ENCODE data around the gene AP3S1. TPM values are rescaled to one million over a fixed set of nuclear protein-coding genes. Genes with fewer than 3 reads are reported as not detected.
A peak's percentile ranks its signal among the peaks of the same experiment; 100 is the strongest.

Gene AP3S1
- polyA plus RNA-seq, 2 of the 4 experiments (the other 2 are of a cell fraction), result 75.7 to 103 TPM

DNA sequence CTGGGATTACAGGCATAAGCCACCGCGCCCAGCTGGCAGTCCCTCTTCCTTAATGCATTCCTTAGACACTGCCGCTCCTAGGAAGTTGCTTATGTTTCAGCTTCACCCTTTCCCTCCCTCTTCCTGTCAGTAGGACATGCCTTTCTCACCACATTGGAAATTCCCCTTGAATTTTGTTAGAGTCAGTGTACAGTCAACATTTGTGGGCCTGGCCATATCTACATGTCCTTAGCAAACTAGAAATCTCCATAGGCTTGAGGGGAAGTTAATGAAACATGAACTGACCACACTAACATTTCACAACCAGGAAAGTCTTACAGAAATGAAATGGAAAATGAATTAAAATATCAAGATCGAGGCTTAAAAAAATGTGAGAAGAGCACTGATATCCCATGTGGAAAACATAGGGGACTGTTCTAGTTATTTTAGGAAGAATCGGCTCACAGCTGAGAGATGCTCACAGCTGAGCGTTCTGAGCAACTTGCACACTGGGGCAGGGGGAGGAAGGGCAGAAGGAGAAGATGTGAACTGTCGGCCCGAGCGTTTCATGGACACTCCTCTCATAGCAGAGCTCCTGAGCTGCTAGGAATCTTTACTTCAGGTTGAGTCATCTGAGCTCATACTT lies 99.4 kb downstream of the AP3S1 start:
- FAIRE-seq (no peak), ATAC-seq (peak; percentile 39 to 83; a peak in 3 of 6 replicates), DNase-seq (ENCODE audit: low read depth in 1 of 2, low spot score in 1 of 2) (peak; percentile 10 to 65)
- Histone ChIP-seq H3K27ac (no peak overlapping the region), H3K9me3 (no peaks in the 10 kb centered on the region), H3K4me2 (no peak overlapping the region), H3K4me3 (no peak overlapping the region), H3K4me1 (no peaks in the 10 kb centered on the region)
- TF ChIP-seq CHD4 (IDR thresholded peaks at IDR 0.05; ENCODE audit: borderline replicate concordance) (no peak), HEYL (CRISPR knock-in tag; IDR thresholded peaks at IDR 0.05) (no peak), NFE2L2 (conservative IDR thresholded peaks at IDR 0.05; ENCODE audit: low read length) (no peak), FOXS1 (CRISPR knock-in tag; IDR thresholded peaks at IDR 0.05) (no peak), RCOR1 (IDR thresholded peaks at IDR 0.05; ENCODE audit: low read depth, low read length) (no peak), NPAS2 (CRISPR knock-in tag; IDR thresholded peaks at IDR 0.05; ENCODE audit: borderline replicate concordance) (no peak), MAFK (IDR thresholded peaks at IDR 0.05; ENCODE audit: partially characterized antibody) (no peak), MYC (IDR thresholded peaks at IDR 0.05; ENCODE audit: borderline replicate concordance, low read length) (no peak), EHF (CRISPR knock-in tag; IDR thresholded peaks at IDR 0.05) (no peak), HOXB13 (CRISPR knock-in tag; IDR thresholded peaks at IDR 0.05; ENCODE audit: low read depth) (no peak), MAZ (IDR thresholded peaks at IDR 0.05; ENCODE audit: borderline replicate concordance, low read depth, low read length) (no peak), RNF2 (IDR thresholded peaks at IDR 0.05; ENCODE audit: borderline replicate concordance, low read depth) (no peak)
- TF ChIP-seq, protein P1, sequence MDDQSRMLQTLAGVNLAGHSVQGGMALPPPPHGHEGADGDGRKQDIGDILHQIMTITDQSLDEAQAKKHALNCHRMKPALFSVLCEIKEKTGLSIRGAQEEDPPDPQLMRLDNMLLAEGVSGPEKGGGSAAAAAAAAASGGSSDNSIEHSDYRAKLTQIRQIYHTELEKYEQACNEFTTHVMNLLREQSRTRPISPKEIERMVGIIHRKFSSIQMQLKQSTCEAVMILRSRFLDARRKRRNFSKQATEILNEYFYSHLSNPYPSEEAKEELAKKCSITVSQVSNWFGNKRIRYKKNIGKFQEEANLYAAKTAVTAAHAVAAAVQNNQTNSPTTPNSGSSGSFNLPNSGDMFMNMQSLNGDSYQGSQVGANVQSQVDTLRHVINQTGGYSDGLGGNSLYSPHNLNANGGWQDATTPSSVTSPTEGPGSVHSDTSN (IDR thresholded peaks at IDR 0.05), result no peak
- TF ChIP-seq, protein P2, sequence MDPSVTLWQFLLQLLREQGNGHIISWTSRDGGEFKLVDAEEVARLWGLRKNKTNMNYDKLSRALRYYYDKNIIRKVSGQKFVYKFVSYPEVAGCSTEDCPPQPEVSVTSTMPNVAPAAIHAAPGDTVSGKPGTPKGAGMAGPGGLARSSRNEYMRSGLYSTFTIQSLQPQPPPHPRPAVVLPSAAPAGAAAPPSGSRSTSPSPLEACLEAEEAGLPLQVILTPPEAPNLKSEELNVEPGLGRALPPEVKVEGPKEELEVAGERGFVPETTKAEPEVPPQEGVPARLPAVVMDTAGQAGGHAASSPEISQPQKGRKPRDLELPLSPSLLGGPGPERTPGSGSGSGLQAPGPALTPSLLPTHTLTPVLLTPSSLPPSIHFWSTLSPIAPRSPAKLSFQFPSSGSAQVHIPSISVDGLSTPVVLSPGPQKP (IDR thresholded peaks at IDR 0.05; ENCODE audit: low read depth, low read length), result no peak
- TF ChIP-seq, protein P3, sequence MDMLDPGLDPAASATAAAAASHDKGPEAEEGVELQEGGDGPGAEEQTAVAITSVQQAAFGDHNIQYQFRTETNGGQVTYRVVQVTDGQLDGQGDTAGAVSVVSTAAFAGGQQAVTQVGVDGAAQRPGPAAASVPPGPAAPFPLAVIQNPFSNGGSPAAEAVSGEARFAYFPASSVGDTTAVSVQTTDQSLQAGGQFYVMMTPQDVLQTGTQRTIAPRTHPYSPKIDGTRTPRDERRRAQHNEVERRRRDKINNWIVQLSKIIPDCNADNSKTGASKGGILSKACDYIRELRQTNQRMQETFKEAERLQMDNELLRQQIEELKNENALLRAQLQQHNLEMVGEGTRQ (IDR thresholded peaks at IDR 0.05), result no peak
- TF ChIP-seq, protein P4, sequence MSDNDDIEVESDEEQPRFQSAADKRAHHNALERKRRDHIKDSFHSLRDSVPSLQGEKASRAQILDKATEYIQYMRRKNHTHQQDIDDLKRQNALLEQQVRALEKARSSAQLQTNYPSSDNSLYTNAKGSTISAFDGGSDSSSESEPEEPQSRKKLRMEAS (IDR thresholded peaks at IDR 0.05), result no peak
- ChIA-PET POLR2A (no interaction called here), CTCF (interaction anchor here (0.6 to 1.1 kb wide), 2 partner anchors 73 to 306 kb away, joined by 3 to 4 read pairs; no protein-coding TSS in a partner anchor)
- 58% methylated on average over 9 of the region's 9 CpGs for WGBS (ENCODE audit: missing lambda C conversion rate)

DNA sequence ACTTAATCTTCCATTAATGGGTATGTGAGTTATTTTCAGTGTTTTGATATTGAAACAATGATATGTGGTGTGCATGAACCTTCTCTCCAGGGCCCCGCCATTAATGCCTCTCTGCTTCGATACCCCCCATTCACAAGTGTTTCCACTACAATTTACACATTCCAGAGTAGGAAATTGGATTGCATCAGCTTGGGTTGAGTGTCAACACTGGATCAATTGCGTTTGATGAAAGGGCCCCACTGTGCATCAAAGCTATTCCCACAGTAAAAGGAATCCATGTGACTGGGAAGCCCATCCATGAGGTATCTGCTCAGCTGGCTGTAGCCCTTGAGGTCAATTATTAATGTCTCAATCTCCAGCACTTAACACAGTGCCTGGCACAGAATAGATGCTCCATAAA lies 102.8 kb downstream of the AP3S1 start:
- 65% methylated on average over 3 of the region's 3 CpGs for WGBS (ENCODE audit: missing lambda C conversion rate)
- ChIA-PET POLR2A (no interaction called here), CTCF (interaction anchor here (1.7 kb wide), 1 partner anchor 13 kb away, joined by 4 read pairs; no protein-coding TSS in a partner anchor)
- ATAC-seq (no peak), DNase-seq (ENCODE audit: low read depth in 1 of 2, low spot score in 1 of 2) (no peak), FAIRE-seq (no peak)
- no peak overlapping the region for H3K27ac ChIP-seq
- no peak overlapping the region for H3K4me3 ChIP-seq
- no peaks in the 10 kb centered on the region for H3K9me3 ChIP-seq
- TF ChIP-seq RAD21 (conservative IDR thresholded peaks at IDR 0.05 in 1 of 2, IDR thresholded peaks at IDR 0.05 in 1 of 2) (no peak), MYC (IDR thresholded peaks at IDR 0.05; ENCODE audit: borderline replicate concordance, low read length) (no peak), RCOR1 (IDR thresholded peaks at IDR 0.05; ENCODE audit: low read depth, low read length) (no peak), ZSCAN20 (CRISPR knock-in tag; IDR thresholded peaks at IDR 0.05) (no peak), CEBPB (IDR thresholded peaks at IDR 0.05) (no peak), FOSB (CRISPR knock-in tag; IDR thresholded peaks at IDR 0.05) (no peak), KDM1A (IDR thresholded peaks at IDR 0.05; ENCODE audit: low read depth) (no peak), ZFP36 (IDR thresholded peaks at IDR 0.05; ENCODE audit: borderline replicate concordance, partially characterized antibody) (no peak), NFE2L2 (conservative IDR thresholded peaks at IDR 0.05; ENCODE audit: low read length) (no peak), PHF8 (IDR thresholded peaks at IDR 0.05; ENCODE audit: borderline replicate concordance, low read depth) (no peak), CBX2 (IDR thresholded peaks at IDR 0.05; ENCODE audit: borderline replicate concordance, low read depth) (no peak), EHF (CRISPR knock-in tag; IDR thresholded peaks at IDR 0.05) (no peak), SMC3 (IDR thresholded peaks at IDR 0.05) (no peak), CBX8 (IDR thresholded peaks at IDR 0.05) (no peak)
- TF ChIP-seq, protein P5, sequence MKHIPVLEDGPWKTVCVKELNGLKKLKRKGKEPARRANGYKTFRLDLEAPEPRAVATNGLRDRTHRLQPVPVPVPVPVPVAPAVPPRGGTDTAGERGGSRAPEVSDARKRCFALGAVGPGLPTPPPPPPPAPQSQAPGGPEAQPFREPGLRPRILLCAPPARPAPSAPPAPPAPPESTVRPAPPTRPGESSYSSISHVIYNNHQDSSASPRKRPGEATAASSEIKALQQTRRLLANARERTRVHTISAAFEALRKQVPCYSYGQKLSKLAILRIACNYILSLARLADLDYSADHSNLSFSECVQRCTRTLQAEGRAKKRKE (CRISPR knock-in tag; IDR thresholded peaks at IDR 0.05; ENCODE audit: low read depth), result no peak
- TF ChIP-seq, protein P2 (IDR thresholded peaks at IDR 0.05; ENCODE audit: low read depth, low read length), result no peak
- TF ChIP-seq, protein P6, sequence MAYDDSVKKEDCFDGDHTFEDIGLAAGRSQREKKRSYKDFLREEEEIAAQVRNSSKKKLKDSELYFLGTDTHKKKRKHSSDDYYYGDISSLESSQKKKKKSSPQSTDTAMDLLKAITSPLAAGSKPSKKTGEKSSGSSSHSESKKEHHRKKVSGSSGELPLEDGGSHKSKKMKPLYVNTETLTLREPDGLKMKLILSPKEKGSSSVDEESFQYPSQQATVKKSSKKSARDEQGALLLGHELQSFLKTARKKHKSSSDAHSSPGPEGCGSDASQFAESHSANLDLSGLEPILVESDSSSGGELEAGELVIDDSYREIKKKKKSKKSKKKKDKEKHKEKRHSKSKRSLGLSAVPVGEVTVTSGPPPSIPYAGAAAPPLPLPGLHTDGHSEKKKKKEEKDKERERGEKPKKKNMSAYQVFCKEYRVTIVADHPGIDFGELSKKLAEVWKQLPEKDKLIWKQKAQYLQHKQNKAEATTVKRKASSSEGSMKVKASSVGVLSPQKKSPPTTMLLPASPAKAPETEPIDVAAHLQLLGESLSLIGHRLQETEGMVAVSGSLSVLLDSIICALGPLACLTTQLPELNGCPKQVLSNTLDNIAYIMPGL (CRISPR knock-in tag; IDR thresholded peaks at IDR 0.05; ENCODE audit: borderline replicate concordance), result no peak
- TF ChIP-seq, protein P7, sequence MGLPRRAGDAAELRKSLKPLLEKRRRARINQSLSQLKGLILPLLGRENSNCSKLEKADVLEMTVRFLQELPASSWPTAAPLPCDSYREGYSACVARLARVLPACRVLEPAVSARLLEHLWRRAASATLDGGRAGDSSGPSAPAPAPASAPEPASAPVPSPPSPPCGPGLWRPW (IDR thresholded peaks at IDR 0.05), result no peak
- no peaks in the 10 kb centered on the region for H3K4me1 ChIP-seq
- no peak overlapping the region for H3K4me2 ChIP-seq

Data from A549 (cell line).